ENCODE measurements around the gene FKBP1A.

- no peak for TF ChIP-seq SUZ12 (IDR thresholded peaks at IDR 0.05)
- TF ChIP-seq BHLHE40 (IDR thresholded peaks at IDR 0.05; ENCODE audit: borderline replicate concordance), result no peak
- TF ChIP-seq LEF1 (IDR thresholded peaks at IDR 0.05; ENCODE audit: borderline replicate concordance), result no peak
- TF ChIP-seq TARDBP (IDR thresholded peaks at IDR 0.05), result no peak
- TF ChIP-seq FOXK2 (IDR thresholded peaks at IDR 0.05), result no peak
- TF ChIP-seq ARNT (IDR thresholded peaks at IDR 0.05), result no peak
- TF ChIP-seq SP1 (IDR thresholded peaks at IDR 0.05), result no peak
- TF ChIP-seq CTBP1 (IDR thresholded peaks at IDR 0.05; ENCODE audit: borderline replicate concordance), result no peak
- no peak for TF ChIP-seq FOXA1 (IDR thresholded peaks at IDR 0.05)
- TF ChIP-seq ELF4 (IDR thresholded peaks at IDR 0.05), result no peak
Measured at GRCh38 chr20:1386323-1386722, 6.5 kb downstream of the FKBP1A start.
